ENCODE data around the gene LRRC73. TPM values are rescaled to one million over a fixed set of nuclear protein-coding genes. Genes with fewer than 3 reads are reported as not detected.
"Not testable (repeated sequence)": the region's sequence is repeated elsewhere in the genome, so short reads cannot be mapped to it uniquely, and the experiment has no call there.

Gene LRRC73
- total RNA-seq, 1 experiment from 2014 or later, result 0.55 TPM

- ChIA-PET POLR2A (ENCODE audit: unreplicated experiment) (no interaction called here), CTCF (no interaction called here)
- no peak overlapping the region for H3K4me2 ChIP-seq
- intact Hi-C loops (cut with micrococcal nuclease; ENCODE audit: unreplicated experiment), result no loop called here
- H3K4me3 ChIP-seq, result no peak overlapping the region
- H3K9me3 ChIP-seq (ENCODE audit: insufficient read depth, low read depth), result no peaks in the 10 kb centered on the region
- H4K20me1 ChIP-seq (ENCODE audit: insufficient read depth), result no peaks in the 10 kb centered on the region
- no peaks in the 10 kb centered on the region for H3K4me1 ChIP-seq (replicated peaks; ENCODE audit: insufficient read depth)
- H3K27ac ChIP-seq, result no peak overlapping the region
- H3F3A ChIP-seq (ENCODE audit: insufficient read depth, low read depth), result no peaks in the 10 kb centered on the region
- H3K9me2 ChIP-seq (ENCODE audit: insufficient read depth), result no peaks in the 10 kb centered on the region
- BruUV-seq (replicated peaks), result no TSS peak
- H2AFZ ChIP-seq, result no peak overlapping the region
- no peaks in the 10 kb centered on the region for H3K27me3 ChIP-seq (ENCODE audit: insufficient read depth, low read depth)
- H3K36me3 ChIP-seq (ENCODE audit: low read depth), result peaks cover 36% of the 10 kb centered on the region
- DNase-seq, result no peak
- TF ChIP-seq, protein P1, sequence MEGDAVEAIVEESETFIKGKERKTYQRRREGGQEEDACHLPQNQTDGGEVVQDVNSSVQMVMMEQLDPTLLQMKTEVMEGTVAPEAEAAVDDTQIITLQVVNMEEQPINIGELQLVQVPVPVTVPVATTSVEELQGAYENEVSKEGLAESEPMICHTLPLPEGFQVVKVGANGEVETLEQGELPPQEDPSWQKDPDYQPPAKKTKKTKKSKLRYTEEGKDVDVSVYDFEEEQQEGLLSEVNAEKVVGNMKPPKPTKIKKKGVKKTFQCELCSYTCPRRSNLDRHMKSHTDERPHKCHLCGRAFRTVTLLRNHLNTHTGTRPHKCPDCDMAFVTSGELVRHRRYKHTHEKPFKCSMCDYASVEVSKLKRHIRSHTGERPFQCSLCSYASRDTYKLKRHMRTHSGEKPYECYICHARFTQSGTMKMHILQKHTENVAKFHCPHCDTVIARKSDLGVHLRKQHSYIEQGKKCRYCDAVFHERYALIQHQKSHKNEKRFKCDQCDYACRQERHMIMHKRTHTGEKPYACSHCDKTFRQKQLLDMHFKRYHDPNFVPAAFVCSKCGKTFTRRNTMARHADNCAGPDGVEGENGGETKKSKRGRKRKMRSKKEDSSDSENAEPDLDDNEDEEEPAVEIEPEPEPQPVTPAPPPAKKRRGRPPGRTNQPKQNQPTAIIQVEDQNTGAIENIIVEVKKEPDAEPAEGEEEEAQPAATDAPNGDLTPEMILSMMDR (conservative IDR thresholded peaks at IDR 0.05), result no peak
- TF ChIP-seq EZH2 (IDR thresholded peaks at IDR 0.05; ENCODE audit: low read depth), result no peak
- no peaks in the 10 kb centered on the region for H3K79me2 ChIP-seq (ENCODE audit: low read depth)
Measured at GRCh38 chr6:43540507-43540906, 30.4 kb upstream of the LRRC73 start.

DNA sequence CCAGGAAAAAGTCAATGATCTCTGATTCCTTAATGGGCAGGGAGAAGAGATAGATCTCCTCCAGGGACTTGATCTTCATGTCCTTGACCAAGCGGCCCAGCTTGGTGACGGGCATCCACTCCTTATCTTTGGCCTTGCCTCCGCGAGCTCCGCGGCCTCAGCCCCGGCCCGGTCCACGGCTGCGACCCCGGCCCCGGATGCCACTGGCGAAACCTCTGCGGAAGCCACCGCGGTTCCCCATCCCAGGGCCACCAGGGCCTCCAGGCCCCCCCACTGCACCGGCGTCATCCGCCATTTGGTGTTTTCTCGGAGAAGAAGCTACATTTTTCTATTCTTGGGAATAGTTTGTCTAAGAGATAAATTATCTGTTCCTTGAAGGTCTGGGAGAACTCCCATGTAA lies 29.3 kb upstream of the LRRC73 start:
- peaks cover 37% of the 10 kb centered on the region for H3K36me3 ChIP-seq (ENCODE audit: low read depth)
- H3K4me2 ChIP-seq; H3K4me1 ChIP-seq (replicated peaks; ENCODE audit: insufficient read depth); H3K9me2 ChIP-seq (ENCODE audit: insufficient read depth); H2AFZ ChIP-seq; DNase-seq; H3K4me3 ChIP-seq; H3K79me2 ChIP-seq (ENCODE audit: low read depth); H3F3A ChIP-seq (ENCODE audit: insufficient read depth, low read depth); H3K27me3 ChIP-seq (ENCODE audit: insufficient read depth, low read depth); H3K9me3 ChIP-seq (ENCODE audit: insufficient read depth, low read depth); BruUV-seq (replicated peaks); intact Hi-C loops (cut with micrococcal nuclease; ENCODE audit: unreplicated experiment); CTCF ChIA-PET; H4K20me1 ChIP-seq (ENCODE audit: insufficient read depth); POLR2A ChIA-PET (ENCODE audit: unreplicated experiment); H3K27ac ChIP-seq: not testable (repeated sequence)

DNA sequence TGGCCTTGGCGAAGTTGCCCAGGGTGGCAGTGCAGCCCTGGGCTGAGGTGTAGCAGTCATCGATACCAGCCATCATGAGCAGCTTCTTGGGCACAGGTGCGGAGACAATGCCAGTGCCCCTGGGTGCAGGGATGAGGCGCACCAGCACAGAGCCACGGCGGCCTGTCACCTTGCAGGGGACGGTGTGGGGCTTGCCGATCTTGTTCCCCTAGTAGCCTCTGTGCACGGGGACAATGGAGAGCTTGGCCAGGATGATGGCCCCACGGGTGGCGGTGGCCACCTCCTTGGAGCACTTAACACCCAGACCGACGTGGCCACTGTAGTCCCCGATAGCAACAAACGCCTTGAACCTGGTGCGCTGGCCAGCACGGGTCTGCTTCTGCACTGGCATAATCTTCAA lies 28.8 kb upstream of the LRRC73 start:
- H3K4me3 ChIP-seq; H3K79me2 ChIP-seq (ENCODE audit: low read depth); H2AFZ ChIP-seq; H3K9me3 ChIP-seq (ENCODE audit: insufficient read depth, low read depth); H4K20me1 ChIP-seq (ENCODE audit: insufficient read depth); H3K4me1 ChIP-seq (replicated peaks; ENCODE audit: insufficient read depth); POLR2A ChIA-PET (ENCODE audit: unreplicated experiment); DNase-seq; H3K9me2 ChIP-seq (ENCODE audit: insufficient read depth); H3K27ac ChIP-seq; H3K27me3 ChIP-seq (ENCODE audit: insufficient read depth, low read depth); intact Hi-C loops (cut with micrococcal nuclease; ENCODE audit: unreplicated experiment); H3K4me2 ChIP-seq; H3F3A ChIP-seq (ENCODE audit: insufficient read depth, low read depth); CTCF ChIA-PET; BruUV-seq (replicated peaks): not testable (repeated sequence)
- peaks cover 36% of the 10 kb centered on the region for H3K36me3 ChIP-seq (ENCODE audit: low read depth)

- CTCF ChIA-PET, result no interaction called here
- H3K36me3 ChIP-seq (ENCODE audit: low read depth), result peaks cover 33% of the 10 kb centered on the region
- intact Hi-C loops (cut with micrococcal nuclease; ENCODE audit: unreplicated experiment), result no loop called here
Measured at GRCh38 chr6:43532201-43532600, 22.1 kb upstream of the LRRC73 start.

More at GRCh38 chr6:43532201-43532600, 22.1 kb upstream of the LRRC73 start:
- no peaks in the 10 kb centered on the region for H3K9me2 ChIP-seq (ENCODE audit: insufficient read depth)
- H3F3A ChIP-seq (ENCODE audit: insufficient read depth, low read depth), result peaks cover 12% of the 10 kb centered on the region; the same call in 1 of the 2 replicates
- no peaks in the 10 kb centered on the region for H3K27me3 ChIP-seq (ENCODE audit: insufficient read depth, low read depth)
- H3K4me2 ChIP-seq, result no peak overlapping the region
- POLR2A ChIA-PET (ENCODE audit: unreplicated experiment), result interaction anchor here (0.6 kb wide), 1 partner anchor 30 kb away, joined by 4 read pairs; no protein-coding TSS in a partner anchor
- no peaks in the 10 kb centered on the region for H3K9me3 ChIP-seq (ENCODE audit: insufficient read depth, low read depth)
- no TSS peak for BruUV-seq (replicated peaks)
- H4K20me1 ChIP-seq (ENCODE audit: insufficient read depth), result no peaks in the 10 kb centered on the region
- no peak overlapping the region for H3K27ac ChIP-seq
- no peaks in the 10 kb centered on the region for H3K4me1 ChIP-seq (replicated peaks; ENCODE audit: insufficient read depth)
- DNase-seq, result no peak
- no peak overlapping the region for H3K4me3 ChIP-seq
- H3K79me2 ChIP-seq (ENCODE audit: low read depth), result no peaks in the 10 kb centered on the region
- TF ChIP-seq EZH2 (IDR thresholded peaks at IDR 0.05; ENCODE audit: low read depth), result no peak
- TF ChIP-seq, protein P1 (conservative IDR thresholded peaks at IDR 0.05), result no peak
- H2AFZ ChIP-seq, result no peak overlapping the region

Data from PC-9 (cell line).